Measurements from ENCODE around the gene ARG2.

The ARG2 gene

DNA sequence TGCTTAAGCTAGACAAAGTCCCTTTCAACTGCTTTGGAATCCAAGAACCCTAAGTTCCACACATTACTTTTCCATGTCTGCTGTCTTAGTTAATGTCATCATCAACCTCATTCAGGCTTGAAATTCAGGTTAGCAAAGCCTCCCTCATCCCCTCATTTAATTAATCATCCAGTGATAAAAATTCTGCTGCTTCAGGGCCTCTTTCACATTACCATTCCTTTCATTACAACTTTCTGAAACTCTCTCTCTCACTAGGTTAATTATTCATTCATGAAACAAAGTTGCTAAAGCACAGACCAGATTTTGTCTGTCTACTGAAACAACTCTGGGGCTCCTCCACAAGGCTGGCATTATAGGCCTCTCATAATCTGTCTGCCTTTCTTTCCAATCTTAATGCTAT, 64.1 kb downstream of the ARG2 start:
- no peak for DNase-seq (ENCODE audit: low read depth)

DNA sequence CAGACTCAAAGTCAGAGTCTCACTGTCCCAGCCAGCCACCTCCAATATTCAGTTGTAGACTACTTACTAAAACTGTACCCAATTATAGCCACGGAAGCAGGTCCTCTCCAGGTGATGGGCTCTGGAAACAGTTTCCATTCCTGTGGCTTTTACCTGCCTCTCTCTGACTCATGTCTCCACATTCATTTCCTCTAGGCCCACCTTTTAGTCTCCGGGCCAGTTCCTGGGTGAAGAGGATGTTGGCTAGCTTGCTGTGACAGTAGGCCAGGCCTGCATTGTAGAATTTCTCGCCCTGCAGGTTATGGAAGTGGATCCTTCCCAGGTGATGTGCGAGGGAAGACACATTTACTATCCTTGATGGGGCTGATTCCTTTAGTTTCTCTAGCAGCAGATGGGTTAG, 70.3 kb downstream of the ARG2 start:
- DNase-seq (ENCODE audit: low read depth) = no peak

DNA sequence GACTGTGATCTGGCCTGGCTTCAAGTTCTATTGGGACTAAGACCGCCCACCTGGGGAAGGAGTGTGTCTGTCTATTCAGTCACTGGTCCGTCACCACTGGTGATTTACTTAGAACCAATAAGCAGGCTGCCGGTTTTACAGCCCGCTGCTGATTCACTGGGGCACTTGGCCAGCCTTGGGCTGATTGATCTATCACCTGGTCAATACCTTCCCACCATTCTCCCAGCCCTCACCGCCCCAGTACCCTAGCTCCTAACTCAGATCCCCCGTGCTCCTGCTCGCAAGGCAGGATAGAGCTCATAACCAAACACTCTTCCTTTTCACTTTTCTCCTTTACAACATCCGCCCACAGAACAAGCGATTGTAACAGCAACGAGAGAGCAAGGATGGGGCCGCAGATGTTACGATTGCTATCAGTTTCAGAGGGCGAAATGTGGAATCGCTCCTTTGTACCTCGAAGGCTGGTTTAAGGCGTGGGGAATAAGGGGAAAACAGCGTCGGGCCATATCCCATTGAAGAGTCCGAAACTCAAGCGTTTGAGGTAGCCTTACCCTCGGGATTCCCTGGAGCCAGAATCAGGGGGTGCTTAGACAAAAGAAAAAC, 75.2 kb downstream of the ARG2 start:
- DNase-seq (ENCODE audit: low read depth) = peak; percentile 57

DNA sequence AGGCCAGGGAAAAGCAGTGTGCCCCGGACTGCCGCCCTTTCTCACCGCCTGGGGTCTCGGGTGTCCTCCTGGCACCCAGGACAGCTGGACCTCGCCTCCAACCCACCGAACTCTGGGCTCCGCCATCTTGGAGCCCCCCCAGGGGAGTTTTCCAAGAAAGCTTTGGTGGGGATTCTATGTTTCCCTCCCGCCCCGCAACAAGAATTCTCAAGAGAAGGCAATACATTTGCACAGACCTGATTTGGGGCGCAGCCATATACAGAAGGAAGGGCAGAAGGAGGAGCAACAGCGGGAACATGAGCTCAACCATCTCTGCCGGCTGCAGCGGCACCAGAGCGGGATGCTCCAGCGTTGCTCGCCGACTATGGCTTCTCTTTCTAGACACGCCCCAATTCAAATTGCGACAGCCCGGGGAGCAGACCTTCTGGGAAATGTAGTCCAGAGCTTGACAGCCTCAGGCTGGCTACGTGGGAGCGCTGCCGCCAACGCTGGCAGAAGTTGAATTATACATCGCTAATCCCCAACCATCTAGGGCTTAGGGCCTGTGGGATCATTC, 75.8 kb downstream of the ARG2 start, which contains the start of gene RDH11:
Gene RDH11 (minus strand): TSS at position 371 of the 556 bp plus-strand sequence. CDS start 61 bp downstream, at position 310.
- peak; percentile 58 for DNase-seq (ENCODE audit: low read depth)

DNA sequence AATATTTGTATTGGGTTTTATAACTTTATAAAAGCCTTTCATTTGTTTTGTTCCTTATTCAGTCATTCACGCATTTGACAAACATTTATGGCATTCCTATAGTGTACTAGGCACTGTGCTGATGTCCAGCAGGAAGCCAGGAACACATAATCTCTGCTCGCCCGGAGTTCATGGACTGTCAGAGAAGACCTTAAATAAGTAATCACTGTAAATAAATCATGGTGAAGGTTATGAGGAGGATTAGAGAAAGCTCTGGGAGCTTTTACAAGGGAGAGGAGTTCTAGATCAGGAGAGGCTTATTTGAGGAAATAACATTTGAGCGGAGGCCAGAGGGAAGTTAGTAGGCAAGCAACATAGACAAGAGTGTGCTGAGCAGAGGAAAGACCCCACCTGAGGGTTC, 77.3 kb downstream of the ARG2 start:
- DNase-seq (ENCODE audit: low read depth) = no peak

DNA sequence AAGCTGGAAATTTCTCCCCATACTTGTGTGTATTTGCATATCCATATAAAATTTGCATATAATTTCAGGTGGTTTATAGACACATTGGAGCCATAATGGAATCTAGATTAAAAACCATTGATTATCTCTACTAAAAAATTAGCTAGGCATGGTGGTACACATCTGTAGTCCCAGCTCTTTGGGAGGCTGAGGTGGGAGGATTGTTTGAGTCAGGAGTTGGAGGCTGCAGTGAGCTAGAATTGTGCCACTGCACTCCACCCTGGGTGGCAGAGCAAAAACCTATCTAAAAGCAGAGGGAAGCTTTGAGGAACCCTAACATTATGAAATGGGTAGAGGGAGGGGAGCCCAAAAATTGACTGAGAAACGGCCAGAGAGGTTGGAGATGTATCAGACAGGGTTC, 78.5 kb downstream of the ARG2 start:
- DNase-seq (ENCODE audit: low read depth) = no peak
